ENCODE results near the gene ENO1.

- no peak for TF ChIP-seq CTCF (conservative IDR thresholded peaks at IDR 0.05; ENCODE audit: low read depth in 2 of 2)
- no peak for TF ChIP-seq REST (IDR thresholded peaks at IDR 0.05; ENCODE audit: unreplicated experiment)
- no peak for TF ChIP-seq JUNB (IDR thresholded peaks at IDR 0.05; ENCODE audit: unreplicated experiment)
- no peak for TF ChIP-seq POLR2AphosphoS5 (IDR thresholded peaks at IDR 0.05; ENCODE audit: low read depth)
- TF ChIP-seq EZH2 (IDR thresholded peaks at IDR 0.05; ENCODE audit: low read depth, unreplicated experiment), result no peak
- TF ChIP-seq EZH2phosphoT487 (IDR thresholded peaks at IDR 0.05; ENCODE audit: unreplicated experiment), result no peak
Observed at GRCh38 chr1:8873506-8874229, 4.8 kb downstream of the ENO1 start.
